ENCODE data around the gene SASH1. TPM values are rescaled to one million over a fixed set of nuclear protein-coding genes. Genes with fewer than 3 reads are reported as not detected.
A peak's percentile ranks its signal among the peaks of the same experiment; 100 is the strongest.

Gene SASH1
- total RNA-seq, 3 donors from 2014 or later = 107 to 304 (median 145) TPM

DNA sequence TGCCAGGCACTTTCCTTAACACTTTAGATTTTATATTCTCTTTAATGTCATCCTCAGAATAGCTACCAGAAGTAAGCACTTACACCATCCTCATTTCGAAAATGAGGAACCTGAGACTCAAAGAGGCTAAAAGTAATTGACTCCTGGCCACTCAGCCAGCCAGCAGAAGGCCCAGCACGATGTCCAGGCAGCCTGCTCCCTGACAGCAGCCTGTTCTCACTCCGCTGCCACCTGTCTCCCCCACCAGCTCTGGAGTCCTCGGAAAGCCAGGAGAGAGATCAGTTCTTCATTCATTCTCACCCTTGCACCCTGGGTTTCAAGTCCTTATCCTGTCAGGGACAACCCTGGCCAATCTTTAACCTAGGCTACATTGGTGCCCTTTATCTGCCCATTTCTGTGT, 174.0 kb downstream of the SASH1 start:
- intact Hi-C loops (cut with DNase I; ENCODE audit: low total_unique reads) = no loop called here
- H3K27ac ChIP-seq = peak overlapping the region; percentile 78 to 93
- DNase-seq (ENCODE audit: low spot score in 2 of 2) = no peak
- no peaks in the 10 kb centered on the region for H3K36me3 ChIP-seq
- no peaks in the 10 kb centered on the region for H3K27me3 ChIP-seq
- TF ChIP-seq POLR2AphosphoS5 (IDR thresholded peaks at IDR 0.05) (no peak), POLR2A (IDR thresholded peaks at IDR 0.05) (no peak)
- TF ChIP-seq, protein P1, sequence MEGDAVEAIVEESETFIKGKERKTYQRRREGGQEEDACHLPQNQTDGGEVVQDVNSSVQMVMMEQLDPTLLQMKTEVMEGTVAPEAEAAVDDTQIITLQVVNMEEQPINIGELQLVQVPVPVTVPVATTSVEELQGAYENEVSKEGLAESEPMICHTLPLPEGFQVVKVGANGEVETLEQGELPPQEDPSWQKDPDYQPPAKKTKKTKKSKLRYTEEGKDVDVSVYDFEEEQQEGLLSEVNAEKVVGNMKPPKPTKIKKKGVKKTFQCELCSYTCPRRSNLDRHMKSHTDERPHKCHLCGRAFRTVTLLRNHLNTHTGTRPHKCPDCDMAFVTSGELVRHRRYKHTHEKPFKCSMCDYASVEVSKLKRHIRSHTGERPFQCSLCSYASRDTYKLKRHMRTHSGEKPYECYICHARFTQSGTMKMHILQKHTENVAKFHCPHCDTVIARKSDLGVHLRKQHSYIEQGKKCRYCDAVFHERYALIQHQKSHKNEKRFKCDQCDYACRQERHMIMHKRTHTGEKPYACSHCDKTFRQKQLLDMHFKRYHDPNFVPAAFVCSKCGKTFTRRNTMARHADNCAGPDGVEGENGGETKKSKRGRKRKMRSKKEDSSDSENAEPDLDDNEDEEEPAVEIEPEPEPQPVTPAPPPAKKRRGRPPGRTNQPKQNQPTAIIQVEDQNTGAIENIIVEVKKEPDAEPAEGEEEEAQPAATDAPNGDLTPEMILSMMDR (IDR thresholded peaks at IDR 0.05) = no peak
- H3K4me1 ChIP-seq = peaks cover 0 to 14% of the 10 kb centered on the region in 2 donors
- H3K9me3 ChIP-seq = no peaks in the 10 kb centered on the region
- no peak overlapping the region for H3K4me3 ChIP-seq

- intact Hi-C loops (cut with DNase I; ENCODE audit: low total_unique reads) = no loop called here
- H3K4me3 ChIP-seq = no peak overlapping the region
- H3K36me3 ChIP-seq = no peaks in the 10 kb centered on the region
- H3K27ac ChIP-seq = peak overlapping the region; percentile 78 to 93
- no peak for TF ChIP-seq POLR2AphosphoS5 (IDR thresholded peaks at IDR 0.05)
- TF ChIP-seq, protein P1 (IDR thresholded peaks at IDR 0.05) = no peak
- TF ChIP-seq POLR2A (IDR thresholded peaks at IDR 0.05) = no peak
- no peaks in the 10 kb centered on the region for H3K9me3 ChIP-seq
- H3K27me3 ChIP-seq = no peaks in the 10 kb centered on the region
- H3K4me1 ChIP-seq = peaks cover 0 to 14% of the 10 kb centered on the region in 2 donors
- DNase-seq (ENCODE audit: low spot score in 2 of 2) = no peak
Measured at GRCh38 chr6:148517470-148517869, 174.8 kb downstream of the SASH1 start.

- H3K4me1 ChIP-seq = peaks cover 0 to 14% of the 10 kb centered on the region in 2 donors
- peak overlapping the region; percentile 78 to 93 for H3K27ac ChIP-seq
- H3K4me3 ChIP-seq = no peak overlapping the region
Measured at GRCh38 chr6:148518511-148519156, 176.0 kb downstream of the SASH1 start.

GRCh38 chr6:148520109-148520841, 177.6 kb downstream of the SASH1 start:
- no peaks in the 10 kb centered on the region for H3K27me3 ChIP-seq
- peaks cover 0 to 14% of the 10 kb centered on the region in 2 donors for H3K4me1 ChIP-seq
- no peak for DNase-seq (ENCODE audit: low spot score in 2 of 2)
- TF ChIP-seq POLR2A (IDR thresholded peaks at IDR 0.05) (no peak), POLR2AphosphoS5 (IDR thresholded peaks at IDR 0.05) (no peak)
- TF ChIP-seq, protein P1 (IDR thresholded peaks at IDR 0.05) = no peak
- H3K4me3 ChIP-seq = peak overlapping the region in 1 of 3 donors; percentile 10
- H3K36me3 ChIP-seq = no peaks in the 10 kb centered on the region
- H3K27ac ChIP-seq = peak overlapping the region; percentile 76 to 77
- intact Hi-C loops (cut with DNase I; ENCODE audit: low total_unique reads) = no loop called here
- no peaks in the 10 kb centered on the region for H3K9me3 ChIP-seq

More at GRCh38 chr6:148518511-148519156, 176.0 kb downstream of the SASH1 start:
- H3K27me3 ChIP-seq = no peaks in the 10 kb centered on the region
- TF ChIP-seq POLR2AphosphoS5 (IDR thresholded peaks at IDR 0.05) (peak; percentile 14 to 49 (median 47)), POLR2A (IDR thresholded peaks at IDR 0.05) (no peak)
- TF ChIP-seq, protein P1 (IDR thresholded peaks at IDR 0.05) = no peak
- intact Hi-C loops (cut with DNase I; ENCODE audit: low total_unique reads) = no loop called here
- DNase-seq (ENCODE audit: low spot score in 2 of 2) = no peak
- no peaks in the 10 kb centered on the region for H3K36me3 ChIP-seq
- no peaks in the 10 kb centered on the region for H3K9me3 ChIP-seq

DNA sequence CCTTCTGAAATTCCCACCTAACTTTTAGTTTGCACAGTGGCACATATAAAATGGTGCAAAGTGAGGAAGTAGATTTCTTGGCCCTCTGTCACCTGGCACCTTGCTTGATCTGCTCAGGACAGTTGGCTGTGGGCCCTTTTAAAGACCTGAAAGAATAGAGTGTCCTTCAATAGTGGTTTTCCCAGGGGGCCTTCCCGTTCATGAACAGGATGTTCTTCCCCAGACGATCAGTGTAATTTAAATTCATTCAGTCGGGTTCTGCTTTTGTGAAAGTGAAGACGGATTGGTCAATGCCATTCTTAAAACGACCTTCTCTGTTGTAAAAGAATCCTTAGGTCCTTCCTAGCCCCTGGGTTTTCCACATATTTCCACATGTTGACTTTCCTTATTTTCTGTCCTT, 178.5 kb downstream of the SASH1 start:
- Histone ChIP-seq H3K4me3 (no peak overlapping the region), H3K36me3 (no peaks in the 10 kb centered on the region), H3K27ac (peak overlapping the region; percentile 76 to 77), H3K9me3 (no peaks in the 10 kb centered on the region), H3K4me1 (peaks cover 0 to 9% of the 10 kb centered on the region in 2 donors), H3K27me3 (no peaks in the 10 kb centered on the region)
- intact Hi-C loops (cut with DNase I; ENCODE audit: low total_unique reads) = no loop called here
- TF ChIP-seq, protein P1 (IDR thresholded peaks at IDR 0.05) = no peak
- no peak for TF ChIP-seq POLR2A (IDR thresholded peaks at IDR 0.05)
- TF ChIP-seq POLR2AphosphoS5 (IDR thresholded peaks at IDR 0.05) = no peak
- DNase-seq (ENCODE audit: low spot score in 2 of 2) = no peak
